HG03354 (cell line): Measurements from ENCODE around the gene INTS11.

ENCODE experiments used
- ATAC-seq: cut with Tn5 transposase; IDR thresholded peaks from one replicate; pipeline ENCODE4 v1.9.1; 2021; ENCODE audit warnings: mild to moderate bottlenecking; ENCODE audit not compliant: unreplicated experiment, poor library complexity, severe bottlenecking

The INTS11 gene

GRCh38 chr1:1274299-1274930 is 50.0 kb downstream of the INTS11 start:
- no peak for ATAC-seq

- peak; percentile 82 for ATAC-seq
Observed at GRCh38 chr1:1273512-1274298, 50.8 kb downstream of the INTS11 start, which contains the start of gene UBE2J2. TSS of gene UBE2J2 (minus strand) at chr1:1273854. CDS start at chr1:1267992, 5,862 bp downstream.

GRCh38 chr1:1273209-1273511 is 51.3 kb downstream of the INTS11 start:
- peak; percentile 21 for ATAC-seq

GRCh38 chr1:1272341-1273208 is 51.9 kb downstream of the INTS11 start:
- peak; percentile 15 for ATAC-seq

GRCh38 chr1:1270813-1271212 is 53.6 kb downstream of the INTS11 start:
- no peak for ATAC-seq

GRCh38 chr1:1268284-1268682 is 56.2 kb downstream of the INTS11 start:
- no peak for ATAC-seq

- ATAC-seq, result no peak
Observed at GRCh38 chr1:1267488-1268283, 56.8 kb downstream of the INTS11 start.

- ATAC-seq, result no peak
Observed at GRCh38 chr1:1264868-1265272, 59.6 kb downstream of the INTS11 start.

- no peak for ATAC-seq
Observed at GRCh38 chr1:1264026-1264425, 60.4 kb downstream of the INTS11 start.

- no peak for ATAC-seq
Observed at GRCh38 chr1:1262758-1263157, 61.7 kb downstream of the INTS11 start.

GRCh38 chr1:1262071-1262470 is 62.4 kb downstream of the INTS11 start:
- ATAC-seq, result no peak
